Measurements from ENCODE around the gene PRSS2. TPM values are rescaled to one million over a fixed set of nuclear protein-coding genes. Genes with fewer than 3 reads are reported as not detected.

Gene PRSS2
- total RNA-seq, 4 donors from 2014 or later, result not detected

GRCh38 chr7:142795339-142795863, 24.6 kb downstream of the PRSS2 start:
- Histone ChIP-seq H3K36me3 (no peaks in the 10 kb centered on the region), H3K4me3 (no peak overlapping the region), H3K9me3 (no peaks in the 10 kb centered on the region), H3K27ac (no peak overlapping the region), H3K4me1 (peaks cover 0 to 15% of the 10 kb centered on the region in 2 donors), H3K27me3 (peaks cover 0 to 10% of the 10 kb centered on the region in 2 donors)
- DNase-seq, result no peak
- intact Hi-C loops (cut with DNase I; ENCODE audit: low total_unique reads), result no loop called here
- TF ChIP-seq CTCF (IDR thresholded peaks at IDR 0.05) (no peak), POLR2A (IDR thresholded peaks at IDR 0.05) (no peak)

GRCh38 chr7:142796001-142796500, 25.3 kb downstream of the PRSS2 start:
- no peak for DNase-seq
- TF ChIP-seq CTCF (IDR thresholded peaks at IDR 0.05) (no peak), POLR2A (IDR thresholded peaks at IDR 0.05) (no peak)
- Histone ChIP-seq H3K9me3 (no peaks in the 10 kb centered on the region), H3K4me3 (peak overlapping the region in 1 of 2 donors; percentile 18), H3K4me1 (peaks cover 0 to 15% of the 10 kb centered on the region in 2 donors), H3K27me3 (peaks cover 0 to 10% of the 10 kb centered on the region in 2 donors), H3K36me3 (no peaks in the 10 kb centered on the region), H3K27ac (no peak overlapping the region)
- intact Hi-C loops (cut with DNase I; ENCODE audit: low total_unique reads), result no loop called here

GRCh38 chr7:142796501-142797390, 26.0 kb downstream of the PRSS2 start:
- Histone ChIP-seq H3K9me3 (no peaks in the 10 kb centered on the region), H3K36me3 (no peaks in the 10 kb centered on the region), H3K4me3 (peak overlapping the region; percentile 18 to 31), H3K27ac (peak overlapping the region in 1 of 2 donors; percentile 17), H3K4me1 (peaks cover 0 to 15% of the 10 kb centered on the region in 2 donors), H3K27me3 (peaks cover 0 to 10% of the 10 kb centered on the region in 2 donors)
- intact Hi-C loops (cut with DNase I; ENCODE audit: low total_unique reads), result no loop called here
- TF ChIP-seq POLR2A (IDR thresholded peaks at IDR 0.05) (no peak), CTCF (IDR thresholded peaks at IDR 0.05) (no peak)
- DNase-seq, result no peak

- intact Hi-C loops (cut with DNase I; ENCODE audit: low total_unique reads), result no loop called here
- Histone ChIP-seq H3K9me3 (no peaks in the 10 kb centered on the region), H3K4me1 (peaks cover 0 to 15% of the 10 kb centered on the region in 2 donors), H3K36me3 (no peaks in the 10 kb centered on the region), H3K27ac (peak overlapping the region in 1 of 2 donors; percentile 11), H3K27me3 (peaks cover 0 to 10% of the 10 kb centered on the region in 2 donors), H3K4me3 (peak overlapping the region; percentile 18 to 31)
- TF ChIP-seq POLR2A (IDR thresholded peaks at IDR 0.05) (no peak), CTCF (IDR thresholded peaks at IDR 0.05) (no peak)
- no peak for DNase-seq
These were observed 26.9 kb downstream of the PRSS2 start for GRCh38 chr7:142797391-142798377.

Measured in uterus (tissue), 4 donors.